ENCODE results near the gene CHMP6. TPM values are rescaled to one million over a fixed set of nuclear protein-coding genes. Genes with fewer than 3 reads are reported as not detected.

CHMP6 gene
- total and polyA plus RNA-seq, 2 experiments from 2014 or later = 35.5 to 58.8 TPM

GRCh38 chr17:80964859-80965580 lies 26.6 kb upstream of the CHMP6 start:
- Histone ChIP-seq H3K36me3 (no peaks in the 10 kb centered on the region), H3K4me1 (ENCODE audit: low read depth) (no peaks in the 10 kb centered on the region), H3K9me3 (ENCODE audit: low read depth) (no peaks in the 10 kb centered on the region), H3K27me3 (no peaks in the 10 kb centered on the region), H3K27ac (no peak overlapping the region), H3K4me3 (no peak overlapping the region)
- DNase-seq (ENCODE audit: low read depth in 1 of 2, low spot score in 1 of 2) = no peak
- TF ChIP-seq CTCF (IDR thresholded peaks at IDR 0.05; ENCODE audit: low read depth, low read length) = no peak

- H3K4me3 ChIP-seq = no peak overlapping the region
- no peaks in the 10 kb centered on the region for H3K27me3 ChIP-seq
- no peak for DNase-seq (ENCODE audit: low read depth in 1 of 2, low spot score in 1 of 2)
- no peaks in the 10 kb centered on the region for H3K9me3 ChIP-seq (ENCODE audit: low read depth)
- no peaks in the 10 kb centered on the region for H3K36me3 ChIP-seq
- no peak for TF ChIP-seq CTCF (IDR thresholded peaks at IDR 0.05; ENCODE audit: low read depth, low read length)
- no peaks in the 10 kb centered on the region for H3K4me1 ChIP-seq (ENCODE audit: low read depth)
- H3K27ac ChIP-seq = no peak overlapping the region
These were observed 26.0 kb upstream of the CHMP6 start for GRCh38 chr17:80965606-80966005.

DNA sequence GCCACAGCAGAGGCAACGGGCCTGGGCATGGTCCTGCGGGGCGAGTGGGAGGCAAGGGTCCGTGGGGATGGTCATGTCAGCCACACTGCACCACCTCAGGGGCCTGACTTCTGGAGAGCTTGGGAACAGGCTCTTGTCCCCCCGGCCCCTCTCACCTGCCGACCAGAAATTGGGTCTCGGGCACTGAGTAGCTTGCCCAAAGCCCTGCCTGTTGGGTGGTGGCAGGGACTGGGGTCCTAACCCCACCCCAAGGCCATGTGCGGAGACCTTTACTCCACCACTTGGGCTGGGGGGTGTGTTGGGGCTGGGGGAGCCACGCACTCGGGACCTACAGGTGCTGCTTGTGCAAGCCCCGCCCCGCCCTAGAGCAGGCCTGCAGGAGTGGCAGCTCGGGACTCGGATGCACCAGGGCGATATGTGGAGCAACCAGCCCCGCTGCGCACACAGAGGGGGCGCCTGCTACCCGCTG lies 24.2 kb upstream of the CHMP6 start:
- no peak overlapping the region for H3K27ac ChIP-seq
- H3K4me1 ChIP-seq (ENCODE audit: low read depth) = no peaks in the 10 kb centered on the region
- no peak for TF ChIP-seq CTCF (IDR thresholded peaks at IDR 0.05; ENCODE audit: low read depth, low read length)
- H3K27me3 ChIP-seq = no peaks in the 10 kb centered on the region
- H3K4me3 ChIP-seq = no peak overlapping the region
- H3K9me3 ChIP-seq (ENCODE audit: low read depth) = no peaks in the 10 kb centered on the region
- DNase-seq (ENCODE audit: low read depth in 1 of 2, low spot score in 1 of 2) = no peak
- no peaks in the 10 kb centered on the region for H3K36me3 ChIP-seq

DNA sequence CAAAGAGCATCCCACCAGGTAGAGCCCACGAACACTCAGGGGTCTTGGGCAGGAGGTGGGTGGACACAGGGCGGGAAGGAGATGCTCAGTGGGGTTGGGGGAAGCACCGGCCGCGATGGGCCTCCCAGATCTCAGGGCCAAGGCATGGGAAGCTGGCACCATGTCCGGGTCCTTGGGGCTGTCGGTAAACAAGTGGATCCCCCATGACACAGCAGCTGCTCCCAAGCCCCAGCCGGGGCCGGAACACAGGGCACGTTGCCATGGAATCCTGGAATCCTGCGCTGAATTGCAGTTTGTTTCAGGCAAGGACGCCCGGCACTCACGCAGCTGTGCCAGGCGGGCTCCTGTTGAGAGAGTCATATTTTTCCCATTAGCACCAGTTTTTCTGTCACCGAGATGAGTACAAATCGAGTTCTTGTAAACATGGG lies 23.0 kb upstream of the CHMP6 start:
- no peaks in the 10 kb centered on the region for H3K9me3 ChIP-seq (ENCODE audit: low read depth)
- H3K4me1 ChIP-seq (ENCODE audit: low read depth) = no peaks in the 10 kb centered on the region
- H3K27ac ChIP-seq = no peak overlapping the region
- no peak overlapping the region for H3K4me3 ChIP-seq
- no peaks in the 10 kb centered on the region for H3K27me3 ChIP-seq
- no peak for TF ChIP-seq CTCF (IDR thresholded peaks at IDR 0.05; ENCODE audit: low read depth, low read length)
- H3K36me3 ChIP-seq = no peaks in the 10 kb centered on the region
- DNase-seq (ENCODE audit: low read depth in 1 of 2, low spot score in 1 of 2) = peak in 1 of 2 donors; percentile 25

DNA sequence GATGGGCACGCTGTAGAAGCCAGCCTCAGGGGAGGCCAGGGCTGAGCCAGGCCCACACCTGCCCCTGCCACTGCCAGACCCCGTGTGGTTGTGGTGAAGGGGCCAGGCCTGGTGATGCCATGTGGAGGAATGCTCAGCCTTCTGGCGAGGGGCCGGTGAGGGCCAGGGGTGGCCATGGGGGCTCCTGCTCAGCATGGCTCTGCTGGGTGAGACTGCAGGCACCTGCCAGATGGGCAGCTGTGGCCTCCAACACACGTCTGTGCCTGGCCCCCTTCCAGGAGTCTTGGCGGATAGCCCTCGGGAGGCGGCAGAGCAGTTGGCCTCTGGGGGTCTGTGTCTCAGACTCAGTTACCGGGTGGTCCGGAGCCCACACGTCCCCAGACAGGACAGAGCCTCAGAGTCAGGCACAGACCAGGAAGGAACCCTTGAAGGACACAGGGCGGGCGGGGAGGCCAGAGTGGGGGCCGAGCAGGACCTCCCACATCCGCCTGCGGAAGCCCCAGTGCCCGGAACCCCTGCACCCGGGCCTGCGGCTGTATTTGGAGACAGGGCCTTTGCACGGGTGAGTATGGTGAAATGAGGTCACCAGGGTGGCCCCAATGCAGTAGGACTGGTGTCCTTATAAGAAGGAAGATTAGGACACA lies 22.5 kb upstream of the CHMP6 start:
- H3K27ac ChIP-seq = no peak overlapping the region
- no peak for TF ChIP-seq CTCF (IDR thresholded peaks at IDR 0.05; ENCODE audit: low read depth, low read length)
- DNase-seq (ENCODE audit: low read depth in 1 of 2, low spot score in 1 of 2) = no peak

More for the DNA sequence above, 22.5 kb upstream of the CHMP6 start:
- Histone ChIP-seq H3K4me3 (no peak overlapping the region), H3K27me3 (no peaks in the 10 kb centered on the region), H3K36me3 (no peaks in the 10 kb centered on the region), H3K4me1 (ENCODE audit: low read depth) (no peaks in the 10 kb centered on the region), H3K9me3 (ENCODE audit: low read depth) (no peaks in the 10 kb centered on the region)

All from cardiac muscle cell (in vitro differentiated cells and primary cell).